ENCODE results near the gene EIF3M.
A peak's percentile ranks its signal among the peaks of the same experiment; 100 is the strongest.

Gene EIF3M

GRCh38 chr11:32567154-32567553 lies 16.5 kb upstream of the EIF3M start:
- no peak overlapping the region for H3K4me3 ChIP-seq (ENCODE audit: insufficient read depth, low read depth, low read length, poor library complexity, severe bottlenecking)
- H3K27me3 ChIP-seq (replicated peaks; ENCODE audit: control insufficient read depth, insufficient read depth, low read length, poor library complexity, severe bottlenecking), result no peaks in the 10 kb centered on the region
- no peaks in the 10 kb centered on the region for H3K36me3 ChIP-seq (ENCODE audit: control insufficient read depth, insufficient read depth, low read length)
- no peaks in the 10 kb centered on the region for H3K9me3 ChIP-seq (ENCODE audit: control insufficient read depth, low read length)
- no peak for DNase-seq
- H3K27ac ChIP-seq (ENCODE audit: insufficient read depth, low read length, poor library complexity, severe bottlenecking), result no peak overlapping the region
- no peaks in the 10 kb centered on the region for H3K4me1 ChIP-seq (ENCODE audit: control insufficient read depth, insufficient read depth, low read length, poor library complexity, severe bottlenecking)

GRCh38 chr11:32569313-32569881 lies 14.2 kb upstream of the EIF3M start:
- DNase-seq, result no peak
- Histone ChIP-seq H3K9me3 (ENCODE audit: control insufficient read depth, low read length) (no peaks in the 10 kb centered on the region), H3K4me1 (ENCODE audit: control insufficient read depth, insufficient read depth, low read length, poor library complexity, severe bottlenecking) (no peaks in the 10 kb centered on the region), H3K4me3 (ENCODE audit: insufficient read depth, low read depth, low read length, poor library complexity, severe bottlenecking) (no peak overlapping the region), H3K27me3 (replicated peaks; ENCODE audit: control insufficient read depth, insufficient read depth, low read length, poor library complexity, severe bottlenecking) (no peaks in the 10 kb centered on the region), H3K36me3 (ENCODE audit: control insufficient read depth, insufficient read depth, low read length) (no peaks in the 10 kb centered on the region), H3K27ac (ENCODE audit: insufficient read depth, low read length, poor library complexity, severe bottlenecking) (no peak overlapping the region)

- H3K36me3 ChIP-seq (ENCODE audit: control insufficient read depth, insufficient read depth, low read length), result no peaks in the 10 kb centered on the region
- H3K27me3 ChIP-seq (replicated peaks; ENCODE audit: control insufficient read depth, insufficient read depth, low read length, poor library complexity, severe bottlenecking), result no peaks in the 10 kb centered on the region
- H3K9me3 ChIP-seq (ENCODE audit: control insufficient read depth, low read length), result no peaks in the 10 kb centered on the region
- H3K4me1 ChIP-seq (ENCODE audit: control insufficient read depth, insufficient read depth, low read length, poor library complexity, severe bottlenecking), result no peaks in the 10 kb centered on the region
- no peak overlapping the region for H3K27ac ChIP-seq (ENCODE audit: insufficient read depth, low read length, poor library complexity, severe bottlenecking)
- no peak for DNase-seq
- no peak overlapping the region for H3K4me3 ChIP-seq (ENCODE audit: insufficient read depth, low read depth, low read length, poor library complexity, severe bottlenecking)
Measured at GRCh38 chr11:32571039-32571438, 12.6 kb upstream of the EIF3M start.

- no peaks in the 10 kb centered on the region for H3K36me3 ChIP-seq (ENCODE audit: control insufficient read depth, insufficient read depth, low read length)
- H3K4me1 ChIP-seq (ENCODE audit: control insufficient read depth, insufficient read depth, low read length, poor library complexity, severe bottlenecking), result no peaks in the 10 kb centered on the region
- H3K27ac ChIP-seq (ENCODE audit: insufficient read depth, low read length, poor library complexity, severe bottlenecking), result no peak overlapping the region
- no peaks in the 10 kb centered on the region for H3K9me3 ChIP-seq (ENCODE audit: control insufficient read depth, low read length)
- no peak for DNase-seq
- no peaks in the 10 kb centered on the region for H3K27me3 ChIP-seq (replicated peaks; ENCODE audit: control insufficient read depth, insufficient read depth, low read length, poor library complexity, severe bottlenecking)
- H3K4me3 ChIP-seq (ENCODE audit: insufficient read depth, low read depth, low read length, poor library complexity, severe bottlenecking), result no peak overlapping the region
Measured at GRCh38 chr11:32573228-32573627, 10.4 kb upstream of the EIF3M start.

- no peaks in the 10 kb centered on the region for H3K9me3 ChIP-seq (ENCODE audit: control insufficient read depth, low read length)
- no peaks in the 10 kb centered on the region for H3K27me3 ChIP-seq (replicated peaks; ENCODE audit: control insufficient read depth, insufficient read depth, low read length, poor library complexity, severe bottlenecking)
- DNase-seq, result no peak
- H3K27ac ChIP-seq (ENCODE audit: insufficient read depth, low read length, poor library complexity, severe bottlenecking), result no peak overlapping the region
- no peak overlapping the region for H3K4me3 ChIP-seq (ENCODE audit: insufficient read depth, low read depth, low read length, poor library complexity, severe bottlenecking)
- H3K36me3 ChIP-seq (ENCODE audit: control insufficient read depth, insufficient read depth, low read length), result no peaks in the 10 kb centered on the region
- no peaks in the 10 kb centered on the region for H3K4me1 ChIP-seq (ENCODE audit: control insufficient read depth, insufficient read depth, low read length, poor library complexity, severe bottlenecking)
Measured at GRCh38 chr11:32574421-32574820, 9.2 kb upstream of the EIF3M start.

- DNase-seq, result no peak
- no peaks in the 10 kb centered on the region for H3K27me3 ChIP-seq (replicated peaks; ENCODE audit: control insufficient read depth, insufficient read depth, low read length, poor library complexity, severe bottlenecking)
Measured at GRCh38 chr11:32575070-32575469, 8.6 kb upstream of the EIF3M start.

GRCh38 chr11:32576456-32576855 lies 7.2 kb upstream of the EIF3M start:
- Histone ChIP-seq H3K9me3 (ENCODE audit: control insufficient read depth, low read length) (no peaks in the 10 kb centered on the region), H3K36me3 (ENCODE audit: control insufficient read depth, insufficient read depth, low read length) (no peaks in the 10 kb centered on the region), H3K4me1 (ENCODE audit: control insufficient read depth, insufficient read depth, low read length, poor library complexity, severe bottlenecking) (no peaks in the 10 kb centered on the region), H3K27ac (ENCODE audit: insufficient read depth, low read length, poor library complexity, severe bottlenecking) (no peak overlapping the region), H3K27me3 (replicated peaks; ENCODE audit: control insufficient read depth, insufficient read depth, low read length, poor library complexity, severe bottlenecking) (no peaks in the 10 kb centered on the region), H3K4me3 (ENCODE audit: insufficient read depth, low read depth, low read length, poor library complexity, severe bottlenecking) (no peak overlapping the region)
- DNase-seq, result no peak

More at GRCh38 chr11:32575070-32575469, 8.6 kb upstream of the EIF3M start:
- no peaks in the 10 kb centered on the region for H3K9me3 ChIP-seq (ENCODE audit: control insufficient read depth, low read length)
- H3K4me1 ChIP-seq (ENCODE audit: control insufficient read depth, insufficient read depth, low read length, poor library complexity, severe bottlenecking), result no peaks in the 10 kb centered on the region
- no peak overlapping the region for H3K4me3 ChIP-seq (ENCODE audit: insufficient read depth, low read depth, low read length, poor library complexity, severe bottlenecking)
- no peaks in the 10 kb centered on the region for H3K36me3 ChIP-seq (ENCODE audit: control insufficient read depth, insufficient read depth, low read length)
- H3K27ac ChIP-seq (ENCODE audit: insufficient read depth, low read length, poor library complexity, severe bottlenecking), result no peak overlapping the region

- Histone ChIP-seq H3K4me3 (ENCODE audit: insufficient read depth, low read depth, low read length, poor library complexity, severe bottlenecking) (no peak overlapping the region), H3K4me1 (ENCODE audit: control insufficient read depth, insufficient read depth, low read length, poor library complexity, severe bottlenecking) (peaks cover 10% of the 10 kb centered on the region), H3K27me3 (replicated peaks; ENCODE audit: control insufficient read depth, insufficient read depth, low read length, poor library complexity, severe bottlenecking) (no peaks in the 10 kb centered on the region), H3K9me3 (ENCODE audit: control insufficient read depth, low read length) (no peaks in the 10 kb centered on the region), H3K36me3 (ENCODE audit: control insufficient read depth, insufficient read depth, low read length) (no peaks in the 10 kb centered on the region), H3K27ac (ENCODE audit: insufficient read depth, low read length, poor library complexity, severe bottlenecking) (no peak overlapping the region)
- no peak for DNase-seq
Measured at GRCh38 chr11:32580967-32581366, 2.7 kb upstream of the EIF3M start.

GRCh38 chr11:32581556-32581955 lies 2.1 kb upstream of the EIF3M start:
- no peak overlapping the region for H3K27ac ChIP-seq (ENCODE audit: insufficient read depth, low read length, poor library complexity, severe bottlenecking)
- DNase-seq, result no peak
- H3K27me3 ChIP-seq (replicated peaks; ENCODE audit: control insufficient read depth, insufficient read depth, low read length, poor library complexity, severe bottlenecking), result no peaks in the 10 kb centered on the region
- peaks cover 10% of the 10 kb centered on the region for H3K4me1 ChIP-seq (ENCODE audit: control insufficient read depth, insufficient read depth, low read length, poor library complexity, severe bottlenecking)
- no peaks in the 10 kb centered on the region for H3K36me3 ChIP-seq (ENCODE audit: control insufficient read depth, insufficient read depth, low read length)
- H3K4me3 ChIP-seq (ENCODE audit: insufficient read depth, low read depth, low read length, poor library complexity, severe bottlenecking), result no peak overlapping the region
- H3K9me3 ChIP-seq (ENCODE audit: control insufficient read depth, low read length), result no peaks in the 10 kb centered on the region

GRCh38 chr11:32584921-32585320 lies 1.3 kb downstream of the EIF3M start:
- Histone ChIP-seq H3K36me3 (ENCODE audit: control insufficient read depth, insufficient read depth, low read length) (peaks cover 11% of the 10 kb centered on the region), H3K4me1 (ENCODE audit: control insufficient read depth, insufficient read depth, low read length, poor library complexity, severe bottlenecking) (peaks cover 10% of the 10 kb centered on the region), H3K9me3 (ENCODE audit: control insufficient read depth, low read length) (no peaks in the 10 kb centered on the region), H3K4me3 (ENCODE audit: insufficient read depth, low read depth, low read length, poor library complexity, severe bottlenecking) (peak overlapping the region; percentile 92), H3K27ac (ENCODE audit: insufficient read depth, low read length, poor library complexity, severe bottlenecking) (peak overlapping the region; percentile 86), H3K27me3 (replicated peaks; ENCODE audit: control insufficient read depth, insufficient read depth, low read length, poor library complexity, severe bottlenecking) (no peaks in the 10 kb centered on the region)
- DNase-seq, result no peak
